HepG2 (cell line): ENCODE results near the gene GNAS-AS1.

Experiments used
- ADNP ChIP-seq: sonication (generic); formaldehyde crosslinking; IDR thresholded peaks from 2 replicates; pipeline ENCODE4 v1.4.0; 2020; ENCODE audit warnings: missing genetic modification reagents
- ARNT ChIP-seq: fragments of 450-650 bp; IDR thresholded peaks from 2 replicates; pipeline ENCODE4 v1.6.1; 2017
- BORCS8-MEF2B ChIP-seq: sonication (generic); formaldehyde crosslinking; IDR thresholded peaks from 2 replicates; pipeline ENCODE4 v1.8.0; 2022; ENCODE audit warnings: mild to moderate bottlenecking, missing genetic modification reagents
- CTCF ChIP-seq: sonication (generic); formaldehyde crosslinking; IDR thresholded peaks from 2 replicates; pipeline ENCODE4 v1.5.0; 2020; ENCODE audit warnings: mild to moderate bottlenecking, missing genetic modification reagents, moderate library complexity
- EP300 ChIP-seq, 3 experiments: sonication (generic) in 1 of 3; formaldehyde crosslinking in 1 of 3; IDR thresholded peaks; 2 replicates each; pipeline versions ENCODE4 v1.5.1 to v1.6.1; 2011 to 2020; ENCODE audit warnings: low read depth in 2 of 3, low read length in 2 of 3, borderline replicate concordance in 1 of 3, improper control_type of control experiment in 1 of 3, mild to moderate bottlenecking in 1 of 3, missing genetic modification reagents in 1 of 3, moderate library complexity in 1 of 3
- HDAC6 ChIP-seq: fragments of 200-600 bp; sonication (generic); IDR thresholded peaks from 2 replicates; pipeline ENCODE4 v1.7.0; 2017; ENCODE audit warnings: mild to moderate bottlenecking, antibody characterized with exemption, low read length, low read depth
- HIC2 ChIP-seq: sonication (generic); formaldehyde crosslinking; IDR thresholded peaks from 2 replicates; pipeline ENCODE4 v1.9.0; 2022; ENCODE audit warnings: low read depth, missing genetic modification reagents
- NONO ChIP-seq, 2 experiments: fragments of 450-650 bp in 1 of 2; sonication (generic) in 1 of 2; formaldehyde crosslinking in 1 of 2; IDR thresholded peaks in 1 of 2; conservative IDR thresholded peaks in 1 of 2; 2 replicates each; pipeline versions ENCODE4 v1.6.1 to v1.8.0; 2017 to 2022; ENCODE audit warnings: mild to moderate bottlenecking in 1 of 2, missing genetic modification reagents in 1 of 2, moderate library complexity in 1 of 2
- NR3C1 ChIP-seq: sonication (generic); formaldehyde crosslinking; IDR thresholded peaks from 2 replicates; pipeline ENCODE4 v1.4.0; 2020; ENCODE audit warnings: missing genetic modification reagents
- SETDB1 ChIP-seq: sonication (generic); formaldehyde crosslinking; IDR thresholded peaks from 2 replicates; pipeline ENCODE4 v1.5.1; 2020; ENCODE audit warnings: missing genetic modification reagents, mild to moderate bottlenecking, borderline replicate concordance
- ZNF446 ChIP-seq: sonication (generic); formaldehyde crosslinking; IDR thresholded peaks from 2 replicates; pipeline ENCODE4 v1.5.0; 2020; ENCODE audit warnings: mild to moderate bottlenecking, missing genetic modification reagents
- ZUFSP ChIP-seq: sonication (generic); formaldehyde crosslinking; IDR thresholded peaks from 2 replicates; pipeline ENCODE4 v1.9.0; 2021; ENCODE audit warnings: missing genetic modification reagents, mild to moderate bottlenecking, borderline replicate concordance
- TF ChIP-seq, protein P1 (sequence below): sonication (generic); formaldehyde crosslinking; conservative IDR thresholded peaks from 2 replicates; pipeline ENCODE4 v1.8.0; 2022; ENCODE audit warnings: missing genetic modification reagents

DNA sequence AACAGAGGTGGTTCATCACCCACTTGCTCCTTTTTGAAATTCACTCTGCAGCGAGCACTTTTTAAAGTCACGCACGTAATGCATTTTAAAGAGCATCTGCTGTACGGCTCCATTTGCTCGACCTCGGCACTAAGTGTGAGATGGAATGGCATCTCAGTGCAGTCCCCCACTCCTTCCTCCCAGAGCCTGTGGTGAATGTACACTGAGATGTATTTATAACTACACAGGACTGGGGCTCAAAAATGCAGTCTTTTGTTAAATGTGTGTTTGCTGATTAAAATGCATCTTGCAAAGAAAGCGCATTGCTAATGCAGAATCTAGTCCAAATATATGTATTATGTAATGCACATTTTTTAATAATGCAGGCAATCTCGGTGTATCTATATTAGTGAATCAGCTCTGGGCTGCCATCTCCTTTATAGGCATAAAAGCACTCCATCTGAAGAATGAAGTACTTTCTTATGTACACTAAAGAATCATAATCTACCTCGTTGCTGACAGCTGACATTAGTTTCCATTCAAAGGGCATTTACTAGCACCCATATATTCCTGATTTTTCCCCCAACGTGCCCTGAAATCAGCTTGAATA is 14.0 kb downstream of the GNAS-AS1 start:
- TF ChIP-seq HIC2 (no peak), ADNP (no peak), ZUFSP (CRISPR knock-in tag) (no peak), CTCF (CRISPR knock-in tag) (no peak), SETDB1 (CRISPR knock-in tag) (no peak), BORCS8-MEF2B (CRISPR knock-in tag) (no peak), EP300 (IDR thresholded peaks at IDR 0.05; ENCODE audit: low read depth in 2 of 2, low read length in 2 of 2) (no peak), EP300 (CRISPR knock-in tag; IDR thresholded peaks at IDR 0.05; ENCODE audit: borderline replicate concordance) (no peak), ZNF446 (CRISPR knock-in tag) (no peak), HDAC6 (no peak), NR3C1 (CRISPR knock-in tag) (no peak), ARNT (no peak), NONO (IDR thresholded peaks at IDR 0.05) (no peak), NONO (CRISPR knock-in tag; conservative IDR thresholded peaks at IDR 0.05) (no peak)
- TF ChIP-seq, protein P1, sequence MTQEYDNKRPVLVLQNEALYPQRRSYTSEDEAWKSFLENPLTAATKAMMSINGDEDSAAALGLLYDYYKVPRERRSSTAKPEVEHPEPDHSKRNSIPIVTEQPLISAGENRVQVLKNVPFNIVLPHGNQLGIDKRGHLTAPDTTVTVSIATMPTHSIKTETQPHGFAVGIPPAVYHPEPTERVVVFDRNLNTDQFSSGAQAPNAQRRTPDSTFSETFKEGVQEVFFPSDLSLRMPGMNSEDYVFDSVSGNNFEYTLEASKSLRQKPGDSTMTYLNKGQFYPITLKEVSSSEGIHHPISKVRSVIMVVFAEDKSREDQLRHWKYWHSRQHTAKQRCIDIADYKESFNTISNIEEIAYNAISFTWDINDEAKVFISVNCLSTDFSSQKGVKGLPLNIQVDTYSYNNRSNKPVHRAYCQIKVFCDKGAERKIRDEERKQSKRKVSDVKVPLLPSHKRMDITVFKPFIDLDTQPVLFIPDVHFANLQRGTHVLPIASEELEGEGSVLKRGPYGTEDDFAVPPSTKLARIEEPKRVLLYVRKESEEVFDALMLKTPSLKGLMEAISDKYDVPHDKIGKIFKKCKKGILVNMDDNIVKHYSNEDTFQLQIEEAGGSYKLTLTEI: no peak
